Heart left ventricle (tissue), 13 donors: Measurements from ENCODE around the gene SLC9A4.

Source experiments
- POLR2A ChIP-seq, 2 donors: fragments of 450-650 bp; IDR thresholded peaks; one replicate each; pipeline ENCODE4 v1.6.1; 2017; ENCODE audit warnings: antibody characterized with exemption in 2 of 2, mild to moderate bottlenecking in 2 of 2, moderate library complexity in 2 of 2
- TF ChIP-seq, protein P1 (sequence below), 12 donors: fragments of 200-600 bp; sonication (generic) in 4 of 12; IDR thresholded peaks; one replicate each; pipeline versions ENCODE4 v1.5.0 to v1.8.0; 2018 to 2022; ENCODE audit warnings: antibody characterized with exemption in 12 of 12, mild to moderate bottlenecking in 5 of 12
- donor health status: ischemic (EF 13 %, LVEDD 7.1; RV severe dilation, severe dysfunction).
- donor health status: DM: no; HTN: yes; CAD: no.
- donor health status: DM: no; HTN: no; CAD: no.
- donor health status: ischemic (EF 25% LVEDD 6.9; RV normal size, moderate dysfunction).
- donor health status: ischemic (EF 25% LVEDD 5.7; RV mildly dilated, moderate dysfunction).
- donor health status: ischemic (EF 35%, LVEDD 5.7; RV mildly dilated, moderate dysfunction).
- donor health status: nonischemic (EF 11% LVEDD 7.7; RV severe dilation, severe dysfunction).
- donor health status: DM: yes; HTN: yes; CAD: no.
- donor health status: PGD.
- donor health status: ischemic (EF 29% LVEDD 5.4; RV normal size, mild dysfunction).
- donor health status: nonischemic (EF 23%, LVEDD 6.1; RV moderate dilation, normal function).

DNA sequence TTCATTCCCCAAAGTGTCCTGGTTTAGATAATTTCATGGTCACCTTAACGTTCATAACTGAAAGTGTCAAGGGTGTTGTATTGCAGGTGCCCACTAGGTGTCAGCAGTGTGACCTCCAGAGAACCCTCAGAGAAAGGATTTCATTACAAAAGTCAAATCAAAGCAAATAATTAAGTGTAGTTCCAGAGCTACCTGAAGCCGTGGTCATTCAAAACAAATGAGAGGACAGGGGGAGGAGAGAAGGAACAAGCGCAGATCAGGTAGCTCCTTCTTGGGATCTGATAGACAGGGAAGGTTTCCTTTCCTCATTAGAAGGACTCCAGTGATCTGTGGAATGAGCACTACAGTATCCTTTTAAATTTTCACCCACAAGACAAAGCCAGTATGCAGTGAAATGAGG lies at the start of gene SLC9A4:
- TF ChIP-seq, protein P1, sequence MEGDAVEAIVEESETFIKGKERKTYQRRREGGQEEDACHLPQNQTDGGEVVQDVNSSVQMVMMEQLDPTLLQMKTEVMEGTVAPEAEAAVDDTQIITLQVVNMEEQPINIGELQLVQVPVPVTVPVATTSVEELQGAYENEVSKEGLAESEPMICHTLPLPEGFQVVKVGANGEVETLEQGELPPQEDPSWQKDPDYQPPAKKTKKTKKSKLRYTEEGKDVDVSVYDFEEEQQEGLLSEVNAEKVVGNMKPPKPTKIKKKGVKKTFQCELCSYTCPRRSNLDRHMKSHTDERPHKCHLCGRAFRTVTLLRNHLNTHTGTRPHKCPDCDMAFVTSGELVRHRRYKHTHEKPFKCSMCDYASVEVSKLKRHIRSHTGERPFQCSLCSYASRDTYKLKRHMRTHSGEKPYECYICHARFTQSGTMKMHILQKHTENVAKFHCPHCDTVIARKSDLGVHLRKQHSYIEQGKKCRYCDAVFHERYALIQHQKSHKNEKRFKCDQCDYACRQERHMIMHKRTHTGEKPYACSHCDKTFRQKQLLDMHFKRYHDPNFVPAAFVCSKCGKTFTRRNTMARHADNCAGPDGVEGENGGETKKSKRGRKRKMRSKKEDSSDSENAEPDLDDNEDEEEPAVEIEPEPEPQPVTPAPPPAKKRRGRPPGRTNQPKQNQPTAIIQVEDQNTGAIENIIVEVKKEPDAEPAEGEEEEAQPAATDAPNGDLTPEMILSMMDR (IDR thresholded peaks at IDR 0.05), result peak; percentile 69 to 87 (median 80)
- no peak for TF ChIP-seq POLR2A (IDR thresholded peaks at IDR 0.05)
